ENCODE results near the gene SIGLEC5. TPM values are rescaled to one million over a fixed set of nuclear protein-coding genes. Genes with fewer than 3 reads are reported as not detected.
A peak's percentile ranks its signal among the peaks of the same experiment; 100 is the strongest.

SIGLEC5 gene
- total RNA-seq, 2 donors from 2014 or later: 0.37 TPM; not detected in 1

DNA sequence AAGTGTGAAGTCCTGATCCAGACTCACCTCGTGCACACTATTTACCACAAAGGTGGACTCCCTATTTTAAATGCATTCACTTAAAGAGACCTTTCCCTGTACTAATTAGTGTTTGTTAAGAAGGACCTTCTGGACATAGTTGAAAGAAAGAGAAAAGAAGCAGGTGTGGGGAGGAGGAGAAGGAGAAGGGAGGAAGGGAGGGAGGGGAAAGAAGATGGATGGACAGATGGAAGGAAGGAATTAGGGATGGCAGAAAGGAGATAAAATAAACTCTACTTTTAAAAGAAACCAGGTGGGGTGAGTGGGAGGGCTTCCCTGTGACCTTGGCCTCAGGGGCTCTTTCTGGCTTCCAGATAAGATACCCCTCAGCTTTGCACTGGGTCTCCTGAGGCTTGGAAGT lies 37.7 kb downstream of the SIGLEC5 start:
- Mint-ChIP-seq H3K27me3 (peaks cover 12% of the 10 kb centered on the region), H3K36me3 (ENCODE audit: low read depth) (peaks cover 3% of the 10 kb centered on the region), H3K4me1 (peaks cover 12% of the 10 kb centered on the region), H3K27ac (no peak overlapping the region), H3K4me3 (no peak overlapping the region)
- no peak for DNase-seq
- no peak for ATAC-seq
- peaks cover 4% of the 10 kb centered on the region for H3K9me3 ChIP-seq (ENCODE audit: control insufficient read depth, low read length, poor library complexity, severe bottlenecking)

- H3K4me1 Mint-ChIP-seq: peaks cover 12% of the 10 kb centered on the region
- H3K27ac Mint-ChIP-seq: no peak overlapping the region
- H3K36me3 Mint-ChIP-seq (ENCODE audit: low read depth): peaks cover 6% of the 10 kb centered on the region
- H3K27me3 Mint-ChIP-seq: no peaks in the 10 kb centered on the region
- no peak for DNase-seq
- H3K9me3 ChIP-seq (ENCODE audit: control insufficient read depth, low read length, poor library complexity, severe bottlenecking): peaks cover 17% of the 10 kb centered on the region
- ATAC-seq: no peak
- no peak overlapping the region for H3K4me3 Mint-ChIP-seq
Measured at GRCh38 chr19:51590441-51590840, 39.8 kb downstream of the SIGLEC5 start.

DNA sequence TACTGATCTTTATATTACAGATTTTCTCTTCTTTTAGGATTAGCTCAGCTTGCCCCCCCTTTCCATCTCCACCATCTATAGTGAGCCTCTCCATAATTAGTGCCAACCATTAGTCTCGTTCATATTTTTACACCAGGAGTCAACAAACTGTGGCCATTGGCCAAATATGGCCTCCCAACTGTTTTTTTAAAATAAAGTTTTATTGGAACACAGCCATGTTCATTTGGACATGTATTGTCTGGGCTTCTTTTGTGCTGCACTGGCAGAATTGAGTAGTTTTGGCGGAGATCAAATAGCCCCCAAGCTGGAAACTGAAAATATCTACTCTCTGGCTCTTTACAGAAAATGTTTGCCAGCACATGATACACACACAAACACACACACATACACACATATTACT lies 40.7 kb downstream of the SIGLEC5 start:
- ATAC-seq (no peak), DNase-seq (no peak)
- Mint-ChIP-seq H3K27me3 (no peaks in the 10 kb centered on the region), H3K4me3 (no peak overlapping the region), H3K27ac (no peak overlapping the region), H3K4me1 (peaks cover 12% of the 10 kb centered on the region), H3K36me3 (ENCODE audit: low read depth) (peaks cover 9% of the 10 kb centered on the region)
- peaks cover 17% of the 10 kb centered on the region for H3K9me3 ChIP-seq (ENCODE audit: control insufficient read depth, low read length, poor library complexity, severe bottlenecking)

- no peak for ATAC-seq
- peaks cover 17% of the 10 kb centered on the region for H3K9me3 ChIP-seq (ENCODE audit: control insufficient read depth, low read length, poor library complexity, severe bottlenecking)
Measured at GRCh38 chr19:51587264-51588191, 42.7 kb downstream of the SIGLEC5 start.

DNA sequence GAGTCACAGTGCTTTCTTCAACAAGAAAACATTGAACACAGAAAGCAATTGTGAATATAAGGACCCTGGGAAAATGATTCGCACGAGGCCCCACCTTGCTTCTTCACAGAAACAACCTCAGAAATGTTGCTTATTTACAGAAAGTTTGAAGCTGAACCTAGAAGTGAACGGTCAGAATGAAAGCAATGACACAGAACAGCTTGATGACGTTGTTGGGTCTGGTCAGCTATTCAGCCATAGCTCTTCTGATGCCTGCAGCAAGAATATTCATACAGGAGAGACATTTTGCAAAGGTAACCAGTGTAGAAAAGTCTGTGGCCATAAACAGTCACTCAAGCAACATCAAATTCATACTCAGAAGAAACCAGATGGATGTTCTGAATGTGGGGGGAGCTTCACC lies 43.4 kb downstream of the SIGLEC5 start:
- Mint-ChIP-seq H3K27ac (no peak overlapping the region), H3K27me3 (no peaks in the 10 kb centered on the region), H3K4me1 (no peaks in the 10 kb centered on the region), H3K36me3 (ENCODE audit: low read depth) (peaks cover 9% of the 10 kb centered on the region), H3K4me3 (no peak overlapping the region)
- ATAC-seq (no peak), DNase-seq (no peak)
- peaks cover 17% of the 10 kb centered on the region for H3K9me3 ChIP-seq (ENCODE audit: control insufficient read depth, low read length, poor library complexity, severe bottlenecking)

More at GRCh38 chr19:51587264-51588191, 42.7 kb downstream of the SIGLEC5 start:
- Mint-ChIP-seq H3K27me3 (no peaks in the 10 kb centered on the region), H3K4me3 (no peak overlapping the region), H3K27ac (no peak overlapping the region), H3K36me3 (ENCODE audit: low read depth) (peaks cover 9% of the 10 kb centered on the region), H3K4me1 (no peaks in the 10 kb centered on the region)
- DNase-seq: no peak

GRCh38 chr19:51586103-51586728 lies 44.0 kb downstream of the SIGLEC5 start:
- H3K9me3 ChIP-seq (ENCODE audit: control insufficient read depth, low read length, poor library complexity, severe bottlenecking): peaks cover 17% of the 10 kb centered on the region
- no peak overlapping the region for H3K4me3 Mint-ChIP-seq
- H3K4me1 Mint-ChIP-seq: no peaks in the 10 kb centered on the region
- DNase-seq (no peak), ATAC-seq (no peak)
- peaks cover 9% of the 10 kb centered on the region for H3K36me3 Mint-ChIP-seq (ENCODE audit: low read depth)
- H3K27me3 Mint-ChIP-seq: no peaks in the 10 kb centered on the region
- H3K27ac Mint-ChIP-seq: no peak overlapping the region

GRCh38 chr19:51576850-51577249 lies 53.4 kb downstream of the SIGLEC5 start:
- Mint-ChIP-seq H3K36me3 (ENCODE audit: low read depth) (peaks cover 3% of the 10 kb centered on the region), H3K27ac (no peak overlapping the region), H3K4me3 (no peak overlapping the region), H3K27me3 (no peaks in the 10 kb centered on the region), H3K4me1 (peaks cover 10% of the 10 kb centered on the region)
- DNase-seq: no peak
- no peak for ATAC-seq
- no peaks in the 10 kb centered on the region for H3K9me3 ChIP-seq (ENCODE audit: control insufficient read depth, low read length, poor library complexity, severe bottlenecking)

- Mint-ChIP-seq H3K4me1 (peaks cover 20% of the 10 kb centered on the region), H3K27ac (no peak overlapping the region), H3K27me3 (peaks cover 1% of the 10 kb centered on the region), H3K36me3 (ENCODE audit: low read depth) (no peaks in the 10 kb centered on the region), H3K4me3 (no peak overlapping the region)
- ATAC-seq (no peak), DNase-seq (no peak)
- no peaks in the 10 kb centered on the region for H3K9me3 ChIP-seq (ENCODE audit: control insufficient read depth, low read length, poor library complexity, severe bottlenecking)
Measured at GRCh38 chr19:51573331-51573730, 56.9 kb downstream of the SIGLEC5 start.

DNA sequence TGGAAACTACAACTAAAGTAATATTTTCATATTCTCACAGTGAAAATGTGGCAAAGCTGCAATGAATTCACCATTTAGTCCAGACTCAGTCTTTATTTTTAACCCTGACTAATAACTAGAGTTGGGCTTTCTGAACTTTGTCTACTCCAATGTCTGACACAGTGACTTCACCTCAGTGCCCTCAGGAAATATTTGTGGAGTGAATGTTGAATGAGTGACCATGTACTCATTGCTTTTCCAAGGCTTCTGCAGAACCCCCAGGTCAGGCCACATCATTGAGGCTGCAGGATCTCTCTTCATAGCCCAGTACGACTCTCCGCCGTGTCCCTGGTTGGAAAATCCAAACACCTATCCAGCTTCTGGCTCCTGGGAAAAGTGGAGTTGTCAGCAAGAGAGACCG lies 57.3 kb downstream of the SIGLEC5 start:
- Mint-ChIP-seq H3K27me3 (peaks cover 5% of the 10 kb centered on the region), H3K27ac (no peak overlapping the region), H3K4me1 (peaks cover 20% of the 10 kb centered on the region), H3K36me3 (ENCODE audit: low read depth) (no peaks in the 10 kb centered on the region), H3K4me3 (no peak overlapping the region)
- no peak for DNase-seq
- ATAC-seq: no peak
- no peaks in the 10 kb centered on the region for H3K9me3 ChIP-seq (ENCODE audit: control insufficient read depth, low read length, poor library complexity, severe bottlenecking)

GRCh38 chr19:51572410-51572809 lies 57.8 kb downstream of the SIGLEC5 start:
- ATAC-seq (no peak), DNase-seq (no peak)
- H3K27ac Mint-ChIP-seq: no peak overlapping the region
- H3K27me3 Mint-ChIP-seq: peaks cover 6% of the 10 kb centered on the region
- H3K4me1 Mint-ChIP-seq: peaks cover 20% of the 10 kb centered on the region
- H3K9me3 ChIP-seq (ENCODE audit: control insufficient read depth, low read length, poor library complexity, severe bottlenecking): no peaks in the 10 kb centered on the region
- H3K36me3 Mint-ChIP-seq (ENCODE audit: low read depth): no peaks in the 10 kb centered on the region
- H3K4me3 Mint-ChIP-seq: peak overlapping the region; percentile 95

- DNase-seq: no peak
- no peaks in the 10 kb centered on the region for H3K9me3 ChIP-seq (ENCODE audit: control insufficient read depth, low read length, poor library complexity, severe bottlenecking)
- no peaks in the 10 kb centered on the region for H3K36me3 Mint-ChIP-seq (ENCODE audit: low read depth)
- peak overlapping the region; percentile 95 for H3K4me3 Mint-ChIP-seq
- peaks cover 20% of the 10 kb centered on the region for H3K4me1 Mint-ChIP-seq
- ATAC-seq: no peak
- peaks cover 6% of the 10 kb centered on the region for H3K27me3 Mint-ChIP-seq
- peak overlapping the region; percentile 27 for H3K27ac Mint-ChIP-seq
Measured at GRCh38 chr19:51571599-51571998, 58.6 kb downstream of the SIGLEC5 start.

GRCh38 chr19:51570962-51571575 lies 59.1 kb downstream of the SIGLEC5 start, which contains the start of gene ZNF175:
ZNF175 (plus strand) TSS chr19:51571283; CDS start chr19:51573330, 2,047 bp downstream.
- Mint-ChIP-seq H3K4me1 (peaks cover 20% of the 10 kb centered on the region), H3K4me3 (peak within 1 kb of the TSS; percentile 95), H3K27me3 (peaks cover 9% of the 10 kb centered on the region), H3K36me3 (ENCODE audit: low read depth) (no peaks in the 10 kb centered on the region), H3K27ac (peak within 1 kb of the TSS; percentile 27)
- H3K9me3 ChIP-seq (ENCODE audit: control insufficient read depth, low read length, poor library complexity, severe bottlenecking): no peaks in the 10 kb centered on the region
- ATAC-seq (peak; percentile 96), DNase-seq (peak; percentile 54 to 69 (median 57))

DNA sequence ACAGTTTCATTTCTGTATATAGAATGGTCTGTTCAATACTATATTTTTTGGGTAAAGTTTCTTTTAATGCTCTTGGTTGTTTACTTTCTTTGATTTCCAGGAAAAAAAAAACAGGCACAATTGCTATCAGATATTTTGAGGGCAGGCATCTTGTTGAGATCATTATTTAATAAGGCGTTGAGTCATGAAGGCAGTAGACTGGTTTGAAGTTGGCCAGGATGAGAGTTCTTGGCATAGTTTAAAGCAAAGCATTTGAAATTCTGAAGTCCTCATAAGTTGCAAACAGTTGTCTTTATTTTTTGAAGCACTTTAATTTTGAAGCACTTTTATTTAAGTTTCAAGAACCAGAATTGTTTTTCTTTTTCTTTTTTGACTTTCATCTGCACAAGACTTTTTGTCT lies 61.7 kb downstream of the SIGLEC5 start:
- Mint-ChIP-seq H3K27me3 (peaks cover 32% of the 10 kb centered on the region), H3K36me3 (ENCODE audit: low read depth) (no peaks in the 10 kb centered on the region), H3K27ac (no peak overlapping the region), H3K4me1 (peaks cover 18% of the 10 kb centered on the region), H3K4me3 (no peak overlapping the region)
- ATAC-seq (no peak), DNase-seq (no peak)
- H3K9me3 ChIP-seq (ENCODE audit: control insufficient read depth, low read length, poor library complexity, severe bottlenecking): no peaks in the 10 kb centered on the region
